Tibial nerve (tissue), 4 donors: ENCODE data around the gene ZNF800. TPM values are rescaled to one million over a fixed set of nuclear protein-coding genes. Genes with fewer than 3 reads are reported as not detected.

Experiments used
- DNase-seq, 2 donors: peaks; one replicate each; pipeline ENCODE4 v3.0.0-alpha.2; 2019; ENCODE audit warnings: low spot score in 2 of 2
- H3K27ac ChIP-seq, 4 donors: fragments of 200-600 bp; sonication (generic) in 3 of 4; one replicate each; pipeline ENCODE4 v1.5.1; 2017 to 2019; ENCODE audit warnings: mild to moderate bottlenecking in 1 of 4
- H3K27me3 ChIP-seq, 2 donors: fragments of 200-600 bp; sonication (generic) in 1 of 2; one replicate each; pipeline versions ENCODE4 v1.5.1 to v1.6.0; 2017 to 2019
- H3K36me3 ChIP-seq, 3 donors: fragments of 200-600 bp; sonication (generic); one replicate each; pipeline ENCODE4 v1.5.1; 2018 to 2019
- H3K4me1 ChIP-seq, 4 donors: fragments of 200-600 bp; sonication (generic) in 3 of 4; one replicate each; pipeline ENCODE4 v1.5.1; 2017 to 2019
- H3K4me3 ChIP-seq, 4 donors: fragments of 200-600 bp; sonication (generic) in 3 of 4; one replicate each; pipeline ENCODE4 v1.5.1; 2017 to 2019; ENCODE audit warnings: mild to moderate bottlenecking in 1 of 4, moderate library complexity in 1 of 4
- H3K9me3 ChIP-seq, 4 donors: fragments of 200-600 bp; sonication (generic) in 3 of 4; one replicate each; pipeline ENCODE4 v1.5.1; 2017 to 2019
- CTCF ChIP-seq, 5 experiments: fragments of 200-600 bp in 3 of 5; fragments of 450-650 bp in 2 of 5; sonication (generic) in 3 of 5; IDR thresholded peaks; one replicate each; pipeline ENCODE4 v1.5.1; 2016 to 2019; ENCODE audit warnings: antibody characterized with exemption in 5 of 5, mild to moderate bottlenecking in 3 of 5, moderate library complexity in 2 of 5
- EP300 ChIP-seq, 2 donors: sonication (generic); formaldehyde crosslinking; IDR thresholded peaks; one replicate each; pipeline ENCODE4 v1.6.1; 2017; ENCODE audit warnings: antibody characterized with exemption in 2 of 2, mild to moderate bottlenecking in 1 of 2
- POLR2A ChIP-seq, 2 donors: fragments of 450-650 bp; IDR thresholded peaks; one replicate each; pipeline ENCODE4 v1.6.1; 2017; ENCODE audit warnings: antibody characterized with exemption in 2 of 2, mild to moderate bottlenecking in 2 of 2, moderate library complexity in 2 of 2
- WGBS, 2 donors: methylation state at CpG; one replicate each; pipeline ENCODE4 v1.1.5; 2018; 5-methylcytosine and 5-hydroxymethylcytosine counted together
- total RNA-seq, 4 donors: library from RNA; depleted of rRNA; stranded (reverse); fragments of >200 nt; gene quantifications; one replicate each; pipeline ENCODE4 v1.1.0, GENCODE V29; 2016

The ZNF800 gene
- total RNA-seq, 4 donors from 2014 or later = 27.3 to 50.0 (median 33.9) TPM

- no peak for DNase-seq
- H3K27me3 ChIP-seq = no peaks in the 10 kb centered on the region
- no peak overlapping the region for H3K4me3 ChIP-seq
- no peaks in the 10 kb centered on the region for H3K36me3 ChIP-seq
- H3K9me3 ChIP-seq = no peaks in the 10 kb centered on the region
- no peak overlapping the region for H3K27ac ChIP-seq
- WGBS, 2 donors = 71 to 74% methylated on average over 2 of the region's 2 CpGs
- TF ChIP-seq EP300 (IDR thresholded peaks at IDR 0.05) (no peak), CTCF (IDR thresholded peaks at IDR 0.05) (no peak), POLR2A (IDR thresholded peaks at IDR 0.05) (no peak)
- H3K4me1 ChIP-seq = peaks cover 0 to 9% (median 0%) of the 10 kb centered on the region in 4 donors
Measured at GRCh38 chr7:127413962-127414361, 21.5 kb upstream of the ZNF800 start.

- WGBS, 2 donors = 64 to 69% methylated on average over 1 of the region's 1 CpG
- H3K36me3 ChIP-seq = no peaks in the 10 kb centered on the region
- H3K27me3 ChIP-seq = no peaks in the 10 kb centered on the region
- H3K4me1 ChIP-seq = peaks cover 0 to 9% (median 0%) of the 10 kb centered on the region in 4 donors
- no peaks in the 10 kb centered on the region for H3K9me3 ChIP-seq
- no peak for DNase-seq
- no peak overlapping the region for H3K27ac ChIP-seq
- no peak overlapping the region for H3K4me3 ChIP-seq
- TF ChIP-seq EP300 (IDR thresholded peaks at IDR 0.05) = no peak
- no peak for TF ChIP-seq POLR2A (IDR thresholded peaks at IDR 0.05)
- no peak for TF ChIP-seq CTCF (IDR thresholded peaks at IDR 0.05)
Measured at GRCh38 chr7:127413326-127413725, 20.8 kb upstream of the ZNF800 start.

GRCh38 chr7:127411176-127411575 lies 18.7 kb upstream of the ZNF800 start:
- Histone ChIP-seq H3K27ac (no peak overlapping the region), H3K4me3 (no peak overlapping the region), H3K9me3 (no peaks in the 10 kb centered on the region), H3K4me1 (peaks cover 0 to 9% (median 0%) of the 10 kb centered on the region in 4 donors), H3K36me3 (no peaks in the 10 kb centered on the region), H3K27me3 (no peaks in the 10 kb centered on the region)
- no peak for TF ChIP-seq POLR2A (IDR thresholded peaks at IDR 0.05)
- TF ChIP-seq EP300 (IDR thresholded peaks at IDR 0.05) = no peak
- TF ChIP-seq CTCF (IDR thresholded peaks at IDR 0.05) = no peak
- DNase-seq = no peak

GRCh38 chr7:127409629-127410028 lies 17.1 kb upstream of the ZNF800 start:
- TF ChIP-seq CTCF (IDR thresholded peaks at IDR 0.05) (no peak), POLR2A (IDR thresholded peaks at IDR 0.05) (no peak), EP300 (IDR thresholded peaks at IDR 0.05) (no peak)
- WGBS, 2 donors = 55 to 57% methylated on average over 4 of the region's 4 CpGs
- Histone ChIP-seq H3K36me3 (no peaks in the 10 kb centered on the region), H3K27me3 (no peaks in the 10 kb centered on the region), H3K4me1 (peaks cover 0 to 8% (median 0%) of the 10 kb centered on the region in 4 donors), H3K9me3 (no peaks in the 10 kb centered on the region), H3K27ac (no peak overlapping the region), H3K4me3 (no peak overlapping the region)
- no peak for DNase-seq

GRCh38 chr7:127404286-127405072 lies 12.0 kb upstream of the ZNF800 start:
- Histone ChIP-seq H3K27ac (no peak overlapping the region), H3K4me3 (no peak overlapping the region), H3K9me3 (no peaks in the 10 kb centered on the region), H3K4me1 (no peaks in the 10 kb centered on the region), H3K27me3 (no peaks in the 10 kb centered on the region), H3K36me3 (no peaks in the 10 kb centered on the region)
- DNase-seq = no peak
- WGBS, 2 donors = 52 to 53% methylated on average over 3 of the region's 3 CpGs
- TF ChIP-seq EP300 (IDR thresholded peaks at IDR 0.05) (no peak), POLR2A (IDR thresholded peaks at IDR 0.05) (no peak), CTCF (IDR thresholded peaks at IDR 0.05) (no peak)
